ENCODE results near the gene KCNG4. TPM values are rescaled to one million over a fixed set of nuclear protein-coding genes. Genes with fewer than 3 reads are reported as not detected.
"Not testable (repeated sequence)": the region's sequence is repeated elsewhere in the genome, so short reads cannot be mapped to it uniquely, and the experiment has no call there.

The KCNG4 gene
- total RNA-seq, 1 experiment from 2014 or later, result not detected

- H3K9ac ChIP-seq (ENCODE audit: extremely low read depth, insufficient read length, low read length); H3K79me2 ChIP-seq (ENCODE audit: insufficient read depth, low read length); H3K23ac ChIP-seq (ENCODE audit: insufficient read length, low read depth, low read length); H3K36me3 Mint-ChIP-seq (ENCODE audit: insufficient read depth in 1 of 3, low read depth in 3 of 3); H4K5ac ChIP-seq (ENCODE audit: insufficient read length, low read depth, low read length); H2BK20ac ChIP-seq (ENCODE audit: low read depth, low read length, poor library complexity, severe bottlenecking); H2BK12ac ChIP-seq (ENCODE audit: insufficient read length, low read depth, low read length); H2AK5ac ChIP-seq (ENCODE audit: insufficient read length, low read length); H3K4me1 ChIP-seq (ENCODE audit: insufficient read depth, low read length); H3K9me3 ChIP-seq (ENCODE audit: control insufficient read depth, low read depth, low read length); H2BK120ac ChIP-seq (ENCODE audit: low read depth, low read length, poor library complexity, severe bottlenecking); H3K27ac ChIP-seq (ENCODE audit: insufficient read length, low read depth, low read length); H3K79me1 ChIP-seq (ENCODE audit: insufficient read depth, low read depth, low read length, poor library complexity, severe bottlenecking); H3K4ac ChIP-seq (ENCODE audit: low read depth, low read length); H2BK15ac ChIP-seq (ENCODE audit: low read depth, low read length); H2BK5ac ChIP-seq (ENCODE audit: insufficient read length, low read length); H3K27me3 ChIP-seq (ENCODE audit: insufficient read depth, low read length); H2AFZ ChIP-seq (ENCODE audit: low read length); H3T11ph ChIP-seq (ENCODE audit: low read length); H3K18ac ChIP-seq (ENCODE audit: insufficient read length, low read depth, low read length); H3K4me3 Mint-ChIP-seq; H3K9me3 Mint-ChIP-seq; H4K20me1 ChIP-seq (ENCODE audit: control insufficient read depth, insufficient read depth, insufficient read length); H3K23me2 ChIP-seq (ENCODE audit: insufficient read length, low read depth, low read length, poor library complexity, severe bottlenecking); H3K4me2 ChIP-seq (ENCODE audit: insufficient read depth, insufficient read length, low read length); H3K14ac ChIP-seq (ENCODE audit: insufficient read depth, low read length); H4K8ac ChIP-seq (replicated peaks; ENCODE audit: insufficient read length, low read depth, low read length); H4K91ac ChIP-seq (ENCODE audit: insufficient read length, low read depth, low read length); H3K27me3 Mint-ChIP-seq (ENCODE audit: low read depth); H3K56ac ChIP-seq (ENCODE audit: insufficient read length, low read depth, low read length); DNase-seq; H3K27ac Mint-ChIP-seq: not testable (repeated sequence)
- WGBS (ENCODE audit: extremely low coverage, insufficient read length, low lambda C conversion rate), result no CpG with 5 or more reads among the region's 26 CpGs
- peaks cover 5 to 12% of the 10 kb centered on the region in 2 experiments for H3K4me1 Mint-ChIP-seq
Measured at GRCh38 chr16:84204551-84204950, 35.3 kb downstream of the KCNG4 start.
